ENCODE measurements around the gene NPHP4. TPM values are rescaled to one million over a fixed set of nuclear protein-coding genes. Genes with fewer than 3 reads are reported as not detected.

The NPHP4 gene
- polyA plus RNA-seq, 1 donor (not counting 4 experiments of a cell fraction or from before 2014, with no cell fraction given) = 3.7 TPM

- Histone ChIP-seq H3K4me2 (ENCODE audit: control insufficient read depth, extremely low read depth, insufficient read depth, low read depth, low read length) (no peak overlapping the region), H3K9ac (ENCODE audit: control insufficient read depth, extremely low read depth, insufficient read depth, low read length) (no peak overlapping the region), H2AFZ (ENCODE audit: control insufficient read depth, low read length) (no peak overlapping the region), H3K36me3 (ENCODE audit: control insufficient read depth in 2 of 2, extremely low read depth in 1 of 2, insufficient read depth in 2 of 2, low read length in 2 of 2) (no peaks in the 10 kb centered on the region), H4K20me1 (ENCODE audit: control insufficient read depth, extremely low read depth, insufficient read depth, low read length) (no peaks in the 10 kb centered on the region), H3K79me2 (ENCODE audit: control insufficient read depth, insufficient read depth, low read length) (no peaks in the 10 kb centered on the region), H3K4me3 (ENCODE audit: control insufficient read depth in 2 of 3, extremely low read depth in 1 of 3, insufficient read depth in 2 of 3, low read depth in 1 of 3, low read length in 3 of 3) (no peak overlapping the region), H3K27ac (ENCODE audit: control insufficient read depth, insufficient read depth, low read length) (no peak overlapping the region), H3K9me3 (ENCODE audit: control insufficient read depth, low read depth, low read length) (no peaks in the 10 kb centered on the region), H3K9me1 (ENCODE audit: control insufficient read depth, extremely low read depth, insufficient read depth, low read length) (no peaks in the 10 kb centered on the region), H3K27me3 (ENCODE audit: control insufficient read depth, extremely low read depth, insufficient read depth, low read length) (peaks cover 9% of the 10 kb centered on the region), H3K4me1 (ENCODE audit: control insufficient read depth, extremely low read depth, insufficient read depth, low read length) (no peaks in the 10 kb centered on the region)
- dilution Hi-C loops (cut with MboI; ENCODE audit: extremely low pct_ligation_motif_present, low sequenced_read_pairs) = no loop called here
- DNase-seq (ENCODE audit: low read depth, low spot score) (no peak), FAIRE-seq (no peak)
- no peak for TF ChIP-seq EZH2 (IDR thresholded peaks at IDR 0.05; ENCODE audit: low read length)
- TF ChIP-seq, protein P1, sequence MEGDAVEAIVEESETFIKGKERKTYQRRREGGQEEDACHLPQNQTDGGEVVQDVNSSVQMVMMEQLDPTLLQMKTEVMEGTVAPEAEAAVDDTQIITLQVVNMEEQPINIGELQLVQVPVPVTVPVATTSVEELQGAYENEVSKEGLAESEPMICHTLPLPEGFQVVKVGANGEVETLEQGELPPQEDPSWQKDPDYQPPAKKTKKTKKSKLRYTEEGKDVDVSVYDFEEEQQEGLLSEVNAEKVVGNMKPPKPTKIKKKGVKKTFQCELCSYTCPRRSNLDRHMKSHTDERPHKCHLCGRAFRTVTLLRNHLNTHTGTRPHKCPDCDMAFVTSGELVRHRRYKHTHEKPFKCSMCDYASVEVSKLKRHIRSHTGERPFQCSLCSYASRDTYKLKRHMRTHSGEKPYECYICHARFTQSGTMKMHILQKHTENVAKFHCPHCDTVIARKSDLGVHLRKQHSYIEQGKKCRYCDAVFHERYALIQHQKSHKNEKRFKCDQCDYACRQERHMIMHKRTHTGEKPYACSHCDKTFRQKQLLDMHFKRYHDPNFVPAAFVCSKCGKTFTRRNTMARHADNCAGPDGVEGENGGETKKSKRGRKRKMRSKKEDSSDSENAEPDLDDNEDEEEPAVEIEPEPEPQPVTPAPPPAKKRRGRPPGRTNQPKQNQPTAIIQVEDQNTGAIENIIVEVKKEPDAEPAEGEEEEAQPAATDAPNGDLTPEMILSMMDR (optimal IDR thresholded peaks at IDR 0.05 in 1 of 3, IDR thresholded peaks at IDR 0.05 in 1 of 3, conservative IDR thresholded peaks at IDR 0.05 in 1 of 3; ENCODE audit: extremely low read depth in 1 of 3, insufficient read depth in 2 of 3, low read length in 3 of 3) = no peak
These were observed 18.3 kb upstream of the NPHP4 start for GRCh38 chr1:6010554-6010953.

DNA sequence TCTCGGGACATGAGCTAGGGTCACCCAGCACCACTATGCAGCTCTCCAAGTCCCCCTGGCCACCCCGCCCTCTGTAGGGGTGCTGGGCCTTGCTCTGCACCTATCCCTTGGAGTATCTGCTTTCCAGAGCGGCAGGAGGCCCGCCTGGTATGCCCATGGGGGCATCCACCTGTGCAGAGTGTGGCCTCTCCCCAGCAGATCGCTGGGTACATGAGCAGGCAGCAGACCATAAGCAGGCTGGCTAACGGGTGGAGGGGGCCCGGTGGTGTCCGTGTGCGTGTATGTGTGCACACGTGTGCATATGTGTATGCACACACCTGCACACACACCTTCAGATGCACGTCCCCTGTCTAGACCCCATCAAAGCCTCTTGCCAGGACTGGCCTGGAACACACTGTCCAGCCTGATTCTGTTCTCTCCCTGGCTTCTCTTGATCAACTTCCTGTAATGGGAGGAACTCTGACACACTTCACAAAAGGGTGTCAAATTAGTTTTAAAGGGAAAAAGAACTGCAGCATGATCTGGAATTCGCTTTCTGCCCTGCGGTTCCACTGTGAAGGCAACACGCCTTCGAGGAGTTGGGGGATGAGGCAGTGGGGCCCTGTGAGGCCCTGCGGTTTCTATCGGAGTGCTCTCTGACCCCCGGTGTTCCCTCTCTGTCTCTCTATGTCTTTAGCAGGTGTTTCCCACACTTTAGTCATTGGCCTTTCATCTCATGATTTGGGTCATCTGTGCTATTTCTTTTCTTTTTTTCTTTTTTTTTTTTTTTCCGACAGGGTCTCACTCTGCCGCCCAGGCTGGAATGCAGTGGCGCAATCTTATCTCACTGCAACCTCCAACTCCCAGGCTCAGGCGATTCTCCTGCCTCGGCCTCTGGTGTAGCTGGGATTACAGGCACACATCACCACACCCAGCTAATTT, 17.2 kb upstream of the NPHP4 start:
- no peak for DNase-seq (ENCODE audit: low read depth, low spot score)
- H3K36me3 ChIP-seq (ENCODE audit: control insufficient read depth in 2 of 2, extremely low read depth in 1 of 2, insufficient read depth in 2 of 2, low read length in 2 of 2) = no peaks in the 10 kb centered on the region
- TF ChIP-seq, protein P1 (optimal IDR thresholded peaks at IDR 0.05 in 1 of 3, IDR thresholded peaks at IDR 0.05 in 1 of 3, conservative IDR thresholded peaks at IDR 0.05 in 1 of 3; ENCODE audit: extremely low read depth in 1 of 3, insufficient read depth in 2 of 3, low read length in 3 of 3) = no peak
- TF ChIP-seq EZH2 (IDR thresholded peaks at IDR 0.05; ENCODE audit: low read length) = no peak
- H3K27me3 ChIP-seq (ENCODE audit: control insufficient read depth, extremely low read depth, insufficient read depth, low read length) = peaks cover 9% of the 10 kb centered on the region
- no peaks in the 10 kb centered on the region for H3K9me3 ChIP-seq (ENCODE audit: control insufficient read depth, low read depth, low read length)
- H4K20me1 ChIP-seq (ENCODE audit: control insufficient read depth, extremely low read depth, insufficient read depth, low read length) = no peaks in the 10 kb centered on the region
- no peak overlapping the region for H3K4me2 ChIP-seq (ENCODE audit: control insufficient read depth, extremely low read depth, insufficient read depth, low read depth, low read length)
- no peak for FAIRE-seq
- no peaks in the 10 kb centered on the region for H3K79me2 ChIP-seq (ENCODE audit: control insufficient read depth, insufficient read depth, low read length)
- H3K9me1 ChIP-seq (ENCODE audit: control insufficient read depth, extremely low read depth, insufficient read depth, low read length) = no peaks in the 10 kb centered on the region
- no peak overlapping the region for H2AFZ ChIP-seq (ENCODE audit: control insufficient read depth, low read length)
- no peak overlapping the region for H3K27ac ChIP-seq (ENCODE audit: control insufficient read depth, insufficient read depth, low read length)
- H3K4me3 ChIP-seq (ENCODE audit: control insufficient read depth in 2 of 3, extremely low read depth in 1 of 3, insufficient read depth in 2 of 3, low read depth in 1 of 3, low read length in 3 of 3) = no peak overlapping the region
- no peaks in the 10 kb centered on the region for H3K4me1 ChIP-seq (ENCODE audit: control insufficient read depth, extremely low read depth, insufficient read depth, low read length)
- dilution Hi-C loops (cut with MboI; ENCODE audit: extremely low pct_ligation_motif_present, low sequenced_read_pairs) = no loop called here
- no peak overlapping the region for H3K9ac ChIP-seq (ENCODE audit: control insufficient read depth, extremely low read depth, insufficient read depth, low read length)
